Astrocyte of the spinal cord (primary cell): ENCODE data around the gene SAMD11.

Experiments
- DNase-seq: peaks from one replicate; pipeline ENCODE4 v3.0.0; 2011; ENCODE audit warnings: low read depth, low spot score
- H3K4me3 ChIP-seq: 2 replicates; pipeline ENCODE4 v1.5.1; 2011; ENCODE audit warnings: low read depth, mild to moderate bottlenecking, low read length, moderate library complexity
- in situ Hi-C: cut with HindIII; loops from 2 replicates; pipeline ENCODE4 v1.10.0; 2017; ENCODE audit warnings: low sequenced_read_pairs
- TF ChIP-seq, protein P1 (sequence below): IDR thresholded peaks from 2 replicates; pipeline ENCODE4 v1.5.1; 2012; ENCODE audit warnings: low read depth, mild to moderate bottlenecking, low read length, inconsistent platforms

Gene SAMD11

GRCh38 chr1:925561-926421, 2.1 kb downstream of the SAMD11 start:
- TF ChIP-seq, protein P1, sequence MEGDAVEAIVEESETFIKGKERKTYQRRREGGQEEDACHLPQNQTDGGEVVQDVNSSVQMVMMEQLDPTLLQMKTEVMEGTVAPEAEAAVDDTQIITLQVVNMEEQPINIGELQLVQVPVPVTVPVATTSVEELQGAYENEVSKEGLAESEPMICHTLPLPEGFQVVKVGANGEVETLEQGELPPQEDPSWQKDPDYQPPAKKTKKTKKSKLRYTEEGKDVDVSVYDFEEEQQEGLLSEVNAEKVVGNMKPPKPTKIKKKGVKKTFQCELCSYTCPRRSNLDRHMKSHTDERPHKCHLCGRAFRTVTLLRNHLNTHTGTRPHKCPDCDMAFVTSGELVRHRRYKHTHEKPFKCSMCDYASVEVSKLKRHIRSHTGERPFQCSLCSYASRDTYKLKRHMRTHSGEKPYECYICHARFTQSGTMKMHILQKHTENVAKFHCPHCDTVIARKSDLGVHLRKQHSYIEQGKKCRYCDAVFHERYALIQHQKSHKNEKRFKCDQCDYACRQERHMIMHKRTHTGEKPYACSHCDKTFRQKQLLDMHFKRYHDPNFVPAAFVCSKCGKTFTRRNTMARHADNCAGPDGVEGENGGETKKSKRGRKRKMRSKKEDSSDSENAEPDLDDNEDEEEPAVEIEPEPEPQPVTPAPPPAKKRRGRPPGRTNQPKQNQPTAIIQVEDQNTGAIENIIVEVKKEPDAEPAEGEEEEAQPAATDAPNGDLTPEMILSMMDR, result peak; percentile 14
- DNase-seq, result no peak
- in situ Hi-C loops, result no loop called here
- peak overlapping the region; percentile 52 for H3K4me3 ChIP-seq

DNA sequence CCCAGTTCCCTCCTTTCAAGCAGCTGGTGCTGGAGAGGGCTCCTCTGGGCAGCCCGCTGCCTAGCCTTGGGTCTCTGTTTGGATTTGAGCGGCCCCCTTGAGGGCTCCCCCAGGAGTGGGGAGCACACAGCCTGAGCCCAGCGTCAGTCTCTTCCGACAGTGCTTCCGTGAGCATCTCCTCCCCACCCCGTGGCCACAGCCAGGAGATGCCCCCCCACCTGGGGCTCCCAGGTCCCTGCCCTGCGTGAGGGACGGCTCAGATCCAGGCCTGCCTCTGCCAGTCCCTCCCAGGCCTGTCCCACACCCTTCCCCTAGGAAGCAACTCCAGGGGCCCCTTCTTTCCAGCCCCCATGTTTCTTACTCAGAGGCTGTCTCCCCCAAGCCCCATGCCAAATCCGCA, 3.5 kb downstream of the SAMD11 start:
- TF ChIP-seq, protein P1, result no peak
- no peak overlapping the region for H3K4me3 ChIP-seq
- in situ Hi-C loops, result no loop called here
- DNase-seq, result no peak

DNA sequence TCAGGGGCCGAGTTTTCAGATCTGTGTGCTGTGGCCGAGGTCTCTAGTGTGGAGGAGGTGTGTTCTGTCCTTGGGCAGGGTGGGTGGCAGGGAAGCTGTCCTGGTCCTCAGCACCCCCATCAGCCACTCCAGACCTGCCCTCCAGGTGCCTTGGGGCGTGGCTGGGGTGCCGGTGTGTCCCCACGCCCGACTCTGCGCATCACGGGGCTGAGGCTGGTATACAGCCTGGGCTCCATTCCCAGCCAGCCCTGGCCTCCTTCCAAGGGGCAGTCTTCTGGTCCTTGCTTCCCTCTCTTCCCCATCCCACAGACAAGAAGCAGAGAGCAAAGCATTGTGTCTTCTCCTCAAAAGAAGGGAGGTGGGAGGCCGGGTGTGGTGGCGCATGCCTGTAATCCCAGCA, 4.0 kb downstream of the SAMD11 start:
- no peak overlapping the region for H3K4me3 ChIP-seq
- in situ Hi-C loops, result no loop called here
- TF ChIP-seq, protein P1, result no peak
- no peak for DNase-seq

DNA sequence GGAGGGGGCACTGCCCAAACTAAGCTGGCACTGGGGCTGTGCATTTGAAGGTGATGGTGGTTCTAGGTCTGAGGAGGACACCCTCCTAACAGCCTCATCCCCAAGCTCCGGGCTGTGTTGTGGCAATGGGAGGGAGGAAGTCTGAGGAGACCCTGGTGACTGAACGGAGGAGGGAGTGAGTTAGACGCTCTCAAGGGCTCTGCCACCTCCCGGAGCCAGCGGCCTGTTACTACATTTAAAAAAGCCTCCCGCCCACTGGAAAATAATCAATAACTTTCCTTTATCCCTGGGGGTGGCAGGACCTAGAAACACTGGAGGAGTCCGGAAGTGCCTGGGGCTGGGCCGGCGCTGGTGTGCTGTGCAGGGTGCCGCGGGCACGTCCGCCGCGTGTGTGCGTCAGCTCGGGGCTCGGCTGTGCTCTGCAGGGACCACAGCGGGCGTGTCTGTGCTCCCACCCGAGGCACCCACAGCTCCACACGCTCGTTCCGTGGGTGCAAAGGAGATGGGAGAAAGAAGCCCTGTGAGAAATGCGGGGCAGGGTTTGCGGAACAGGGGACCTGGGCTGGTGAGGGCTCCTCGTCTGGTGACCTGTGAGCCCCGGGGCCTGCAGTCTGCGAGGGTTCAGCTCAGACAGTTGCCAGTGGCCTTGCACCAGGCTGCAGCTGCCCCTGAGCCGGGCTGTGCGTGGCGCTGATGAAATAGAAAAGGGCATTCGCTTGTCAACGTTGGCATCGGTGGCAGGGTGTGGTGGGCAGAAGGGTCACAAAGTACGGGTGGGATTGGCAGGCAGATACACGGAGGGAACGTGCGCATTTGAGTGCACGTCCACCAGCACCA, 5.3 kb downstream of the SAMD11 start:
- no peak for DNase-seq
- TF ChIP-seq, protein P1, result no peak
- H3K4me3 ChIP-seq, result no peak overlapping the region
- in situ Hi-C loops, result no loop called here

DNA sequence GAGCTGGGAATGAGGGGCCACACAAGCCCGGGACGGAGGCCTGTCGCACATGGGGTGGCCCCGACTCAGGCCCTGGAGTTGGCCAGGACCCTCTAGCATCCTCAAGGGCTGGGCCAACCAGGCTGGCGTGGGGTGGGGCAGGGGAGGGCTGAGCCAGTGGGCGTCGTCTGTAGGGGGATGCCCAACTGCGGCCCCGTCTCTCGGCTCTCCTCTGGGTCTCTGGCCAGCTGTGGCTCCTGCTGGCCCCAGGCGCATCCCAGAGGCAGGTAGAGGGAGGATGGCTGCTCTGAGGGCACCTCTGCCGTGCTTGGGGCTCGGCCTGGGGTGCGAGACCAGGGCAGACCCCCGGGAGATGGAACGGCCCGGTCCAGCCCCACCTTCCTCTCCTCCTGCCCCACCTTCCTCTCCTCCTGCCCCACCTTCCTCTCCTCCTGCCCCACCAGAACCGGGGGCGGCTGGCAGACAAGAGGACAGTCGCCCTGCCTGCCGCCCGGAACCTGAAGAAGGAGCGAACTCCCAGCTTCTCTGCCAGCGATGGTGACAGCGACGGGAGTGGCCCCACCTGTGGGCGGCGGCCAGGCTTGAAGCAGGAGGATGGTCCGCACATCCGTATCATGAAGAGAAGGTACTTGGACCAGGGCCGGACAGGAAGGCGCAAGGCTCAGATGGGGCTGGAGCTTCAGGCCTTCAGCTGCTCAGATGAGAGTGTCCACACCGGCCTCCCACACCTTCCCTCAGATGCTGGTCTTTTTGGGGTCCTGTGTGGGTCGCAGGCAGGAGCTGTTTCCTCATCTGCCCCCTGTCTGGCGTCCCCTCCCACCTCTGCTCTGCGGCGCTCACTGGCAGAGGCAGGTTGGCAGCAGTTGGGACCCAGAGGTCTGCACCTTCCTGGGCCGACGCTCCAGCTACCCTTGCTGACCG, 6.2 kb downstream of the SAMD11 start:
- TF ChIP-seq, protein P1, result no peak
- no peak overlapping the region for H3K4me3 ChIP-seq
- in situ Hi-C loops, result no loop called here
- DNase-seq, result no peak

DNA sequence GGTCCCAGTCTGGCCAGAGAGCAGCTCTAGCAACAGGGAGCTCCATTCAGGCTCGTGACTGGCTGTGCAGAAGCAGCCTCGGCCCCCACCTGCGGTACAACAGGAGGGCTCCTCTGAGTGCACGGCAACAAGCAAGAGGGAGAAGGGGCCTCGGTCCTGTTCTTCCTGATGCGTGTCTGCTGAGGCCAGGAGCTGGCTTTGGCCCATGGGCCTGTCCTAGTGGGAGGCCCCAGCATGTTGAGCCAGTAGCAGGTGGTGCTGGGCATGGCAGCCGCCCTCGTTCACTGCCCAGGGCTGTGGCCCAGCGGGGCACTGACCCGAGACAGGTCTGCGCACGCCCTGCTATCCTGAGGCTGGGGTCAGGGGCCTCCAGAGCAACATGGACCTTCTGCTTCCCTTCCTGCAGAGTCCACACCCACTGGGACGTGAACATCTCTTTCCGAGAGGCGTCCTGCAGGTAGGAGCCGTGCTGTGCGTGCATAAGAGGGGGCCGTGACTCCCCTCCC, 7.0 kb downstream of the SAMD11 start:
- in situ Hi-C loops, result no loop called here
- DNase-seq, result no peak
- no peak overlapping the region for H3K4me3 ChIP-seq
- TF ChIP-seq, protein P1, result no peak
